HL-60 (cell line): ENCODE data around the gene KMT2E.

Experiments
- CTCF ChIP-seq: IDR thresholded peaks from one replicate; pipeline ENCODE4 v1.5.1; 2011; ENCODE audit warnings: low read length, control low read depth, inconsistent platforms; ENCODE audit not compliant: insufficient read depth
- TF ChIP-seq, protein P1 (sequence below): IDR thresholded peaks from 2 replicates; pipeline ENCODE4 v1.6.1; 2012; ENCODE audit warnings: low read depth; ENCODE audit not compliant: insufficient replicate concordance

DNA sequence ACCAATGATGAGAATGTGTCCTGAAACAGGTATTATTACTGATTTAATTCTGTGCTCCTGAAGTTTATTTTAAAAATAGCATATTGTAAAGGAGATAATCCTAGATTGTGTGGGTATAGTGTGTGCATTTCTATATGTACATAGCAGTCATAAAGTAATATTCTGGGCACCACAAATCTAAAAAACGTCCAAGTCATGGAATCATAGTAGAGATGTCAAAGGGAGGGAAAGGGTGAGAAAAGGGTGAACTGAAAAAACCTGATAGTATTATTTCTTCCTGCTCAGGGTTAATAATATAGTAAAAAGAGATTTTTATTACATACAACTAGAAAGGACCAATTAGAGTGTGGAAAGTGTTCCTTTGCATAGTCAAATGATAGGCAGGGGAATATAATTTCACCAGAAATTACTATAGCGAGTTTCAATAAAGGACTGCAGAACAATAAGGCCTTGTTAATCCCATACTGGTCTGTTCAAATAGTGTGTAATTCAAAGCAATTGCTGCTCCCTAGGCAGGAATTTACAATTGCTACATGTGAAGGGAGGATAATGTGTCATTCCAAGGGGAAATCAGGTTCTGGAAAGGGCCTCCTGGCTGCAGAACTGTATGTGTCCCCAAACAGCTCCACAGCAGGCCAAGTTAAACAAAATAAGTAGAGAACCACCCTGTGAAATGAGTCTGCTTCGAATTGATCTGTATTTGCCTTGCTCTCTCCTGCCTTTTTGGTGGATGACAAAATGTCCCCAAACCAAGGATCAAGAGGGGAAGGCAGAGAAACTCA, 42.5 kb upstream of the KMT2E start:
- TF ChIP-seq CTCF, result no peak
- TF ChIP-seq, protein P1, sequence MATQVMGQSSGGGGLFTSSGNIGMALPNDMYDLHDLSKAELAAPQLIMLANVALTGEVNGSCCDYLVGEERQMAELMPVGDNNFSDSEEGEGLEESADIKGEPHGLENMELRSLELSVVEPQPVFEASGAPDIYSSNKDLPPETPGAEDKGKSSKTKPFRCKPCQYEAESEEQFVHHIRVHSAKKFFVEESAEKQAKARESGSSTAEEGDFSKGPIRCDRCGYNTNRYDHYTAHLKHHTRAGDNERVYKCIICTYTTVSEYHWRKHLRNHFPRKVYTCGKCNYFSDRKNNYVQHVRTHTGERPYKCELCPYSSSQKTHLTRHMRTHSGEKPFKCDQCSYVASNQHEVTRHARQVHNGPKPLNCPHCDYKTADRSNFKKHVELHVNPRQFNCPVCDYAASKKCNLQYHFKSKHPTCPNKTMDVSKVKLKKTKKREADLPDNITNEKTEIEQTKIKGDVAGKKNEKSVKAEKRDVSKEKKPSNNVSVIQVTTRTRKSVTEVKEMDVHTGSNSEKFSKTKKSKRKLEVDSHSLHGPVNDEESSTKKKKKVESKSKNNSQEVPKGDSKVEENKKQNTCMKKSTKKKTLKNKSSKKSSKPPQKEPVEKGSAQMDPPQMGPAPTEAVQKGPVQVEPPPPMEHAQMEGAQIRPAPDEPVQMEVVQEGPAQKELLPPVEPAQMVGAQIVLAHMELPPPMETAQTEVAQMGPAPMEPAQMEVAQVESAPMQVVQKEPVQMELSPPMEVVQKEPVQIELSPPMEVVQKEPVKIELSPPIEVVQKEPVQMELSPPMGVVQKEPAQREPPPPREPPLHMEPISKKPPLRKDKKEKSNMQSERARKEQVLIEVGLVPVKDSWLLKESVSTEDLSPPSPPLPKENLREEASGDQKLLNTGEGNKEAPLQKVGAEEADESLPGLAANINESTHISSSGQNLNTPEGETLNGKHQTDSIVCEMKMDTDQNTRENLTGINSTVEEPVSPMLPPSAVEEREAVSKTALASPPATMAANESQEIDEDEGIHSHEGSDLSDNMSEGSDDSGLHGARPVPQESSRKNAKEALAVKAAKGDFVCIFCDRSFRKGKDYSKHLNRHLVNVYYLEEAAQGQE, result no peak
